Activated CD4-positive, alpha-beta memory T cell treated with anti-CD3 and anti-CD28 coated beads, Interleukin-2, amount 10 ng/mL, durations not matched to agents 7 days and 5 days (primary cell): ENCODE measurements around the gene TRIP10. TPM values are rescaled to one million over a fixed set of nuclear protein-coding genes. Genes with fewer than 3 reads are reported as not detected.

Experiments used
- CTCF ChIA-PET: fragments of 350-600 bp; sonication (Branson Sonifier 250); formaldehyde crosslinking; loops from one replicate; lab custom pipeline; 2021; ENCODE audit warnings: antibody characterized with exemption, inconsistent platforms; lab: Charles Lee
- POLR2A ChIA-PET: fragments of 350-600 bp; sonication (Branson Sonifier 250); formaldehyde crosslinking; loops from one replicate; lab custom pipeline; 2021; ENCODE audit warnings: antibody characterized with exemption; lab: Charles Lee
- DNase-seq: peaks from one replicate; pipeline ENCODE4 v3.0.0-alpha.2; 2020
- H3K27ac Mint-ChIP-seq: one replicate; pipeline ENCODE4 v1.8.0; 2021; ENCODE audit warnings: mild to moderate bottlenecking, mixed read lengths
- H3K27me3 Mint-ChIP-seq: one replicate; pipeline ENCODE4 v1.8.0; 2021; ENCODE audit warnings: mixed read lengths
- H3K36me3 Mint-ChIP-seq: one replicate; pipeline ENCODE4 v1.8.0; 2021; ENCODE audit warnings: low read depth, mixed read lengths
- H3K4me1 Mint-ChIP-seq: one replicate; pipeline ENCODE4 v1.8.0; 2021; ENCODE audit warnings: mixed read lengths
- H3K4me3 Mint-ChIP-seq: one replicate; pipeline ENCODE4 v1.8.0; 2021; ENCODE audit warnings: mild to moderate bottlenecking, mixed read lengths
- H3K9me3 Mint-ChIP-seq: one replicate; pipeline ENCODE4 v1.8.0; 2021; ENCODE audit warnings: mixed read lengths
- total RNA-seq, 2 experiments: library from RNA; stranded (reverse); gene quantifications; one replicate each; pipeline ENCODE4 v1.2.3, GENCODE V29; 2021

TRIP10 gene
- total RNA-seq, 2 experiments from 2014 or later = 17.6 to 19.5 TPM

DNA sequence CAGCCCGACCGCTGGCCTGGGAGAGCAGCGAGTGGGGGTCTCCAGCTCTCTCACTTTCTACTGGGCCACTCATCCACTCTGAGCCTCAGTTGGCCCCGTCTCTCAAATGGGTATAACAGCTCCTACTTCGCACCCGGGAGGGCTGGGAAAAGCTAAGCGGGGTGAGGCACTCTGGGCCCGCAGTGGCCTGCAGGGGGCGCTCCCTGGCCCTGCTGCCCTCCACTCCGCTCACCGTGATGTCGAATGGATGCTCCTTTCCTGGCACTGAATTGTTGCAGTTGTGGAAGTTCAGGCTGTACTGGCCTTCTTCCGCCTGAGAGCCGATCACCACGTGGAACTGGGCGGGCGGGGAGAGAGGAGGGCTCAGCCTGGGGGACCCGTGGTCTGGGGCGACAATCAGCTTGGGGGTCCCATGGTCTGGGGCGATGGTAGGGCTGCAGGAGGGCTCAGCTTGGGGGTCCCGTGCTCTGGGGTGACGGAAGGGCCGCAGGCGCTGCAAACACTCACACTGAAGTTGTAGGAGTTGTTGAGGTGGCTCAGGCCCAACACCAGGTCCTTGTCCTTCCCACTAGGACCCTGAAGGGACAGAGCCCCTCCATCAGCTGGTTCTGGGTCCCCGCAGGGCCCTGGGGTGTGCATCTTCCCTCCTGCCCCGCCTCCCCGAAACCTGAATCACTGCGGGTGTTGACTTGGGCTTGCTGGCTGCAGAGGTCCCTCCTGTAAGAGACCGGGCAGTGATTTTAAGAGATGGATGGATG lies 6.0 kb upstream of the TRIP10 start:
- DNase-seq = no peak
- Mint-ChIP-seq H3K4me3 (no peak overlapping the region), H3K4me1 (peaks cover 22% of the 10 kb centered on the region), H3K36me3 (peaks cover 26% of the 10 kb centered on the region), H3K9me3 (no peaks in the 10 kb centered on the region), H3K27ac (no peak overlapping the region), H3K27me3 (no peaks in the 10 kb centered on the region)
- ChIA-PET POLR2A (no interaction called here), CTCF (interaction anchor here (1.4 kb wide), 1 partner anchor 11 kb away, joined by 3 read pairs; no protein-coding TSS in a partner anchor)

DNA sequence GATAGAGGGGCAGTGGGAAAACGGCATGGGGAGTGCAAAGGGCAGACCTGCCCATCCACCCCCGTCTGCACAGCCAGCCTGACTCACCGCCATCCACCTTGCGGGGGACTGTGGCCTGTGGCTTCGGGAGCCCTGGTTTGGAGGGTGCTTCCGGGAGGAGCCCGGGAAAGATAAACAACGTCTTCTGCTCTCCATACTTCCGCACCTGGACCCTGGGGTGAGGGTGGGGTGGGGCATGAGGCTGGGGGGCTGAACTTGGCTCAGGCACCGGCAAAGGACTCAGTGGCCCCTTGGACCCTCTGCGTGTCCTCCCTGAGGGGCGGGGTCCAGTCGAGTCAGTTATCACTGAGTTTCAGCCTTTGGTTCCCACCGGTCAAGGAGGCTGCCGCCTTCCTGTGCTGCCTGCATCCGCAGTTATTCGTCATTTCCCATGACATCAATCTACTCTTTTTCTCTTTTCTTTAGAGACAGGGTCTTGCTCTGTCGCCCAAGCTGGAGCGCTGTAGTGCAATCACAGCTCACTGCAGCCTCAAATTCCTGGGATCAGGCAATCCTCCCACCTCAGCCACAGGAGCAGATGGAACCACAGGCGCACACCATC lies 5.3 kb upstream of the TRIP10 start:
- DNase-seq = no peak
- H3K36me3 Mint-ChIP-seq = peaks cover 26% of the 10 kb centered on the region
- peaks cover 29% of the 10 kb centered on the region for H3K4me1 Mint-ChIP-seq
- ChIA-PET POLR2A (no interaction called here), CTCF (interaction anchor here (1.4 kb wide), 1 partner anchor 12 kb away, joined by 3 read pairs; no protein-coding TSS in a partner anchor)
- H3K4me3 Mint-ChIP-seq = no peak overlapping the region
- no peaks in the 10 kb centered on the region for H3K9me3 Mint-ChIP-seq
- H3K27me3 Mint-ChIP-seq = no peaks in the 10 kb centered on the region
- no peak overlapping the region for H3K27ac Mint-ChIP-seq

DNA sequence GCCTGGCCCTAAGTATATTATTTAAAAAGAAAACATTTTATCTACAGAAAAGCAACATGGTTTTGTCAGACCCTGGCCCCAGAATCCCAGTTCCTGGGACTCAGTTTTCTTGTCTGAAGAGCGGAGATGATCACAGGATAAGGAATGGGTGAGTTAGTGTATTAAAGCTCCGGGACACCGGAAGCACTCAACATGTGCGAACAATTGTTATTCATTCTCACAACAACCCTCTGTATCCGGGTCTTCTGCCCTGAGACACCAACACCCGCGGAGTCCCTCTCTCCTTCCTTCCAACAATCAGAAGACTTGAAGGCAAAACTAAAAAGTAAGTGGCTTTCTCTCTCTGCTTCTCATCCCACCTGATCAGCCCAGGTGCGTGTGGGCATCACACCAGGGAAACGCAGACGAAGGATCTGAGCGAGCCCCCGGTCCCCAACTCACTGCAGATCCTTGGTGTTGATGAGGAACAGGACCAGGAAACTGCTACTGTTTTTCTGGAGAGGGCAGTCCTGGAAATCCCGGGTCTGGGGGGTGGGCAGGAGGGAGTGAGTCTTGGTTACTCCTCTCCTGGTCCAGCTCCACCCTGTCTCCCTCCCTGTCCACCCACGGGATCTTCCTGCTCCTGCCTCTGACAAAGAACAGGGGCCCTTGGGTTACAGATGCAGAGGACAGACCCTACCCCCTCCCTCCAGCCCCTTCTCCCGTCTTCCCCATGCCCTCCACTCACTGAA lies 4.1 kb upstream of the TRIP10 start:
- H3K36me3 Mint-ChIP-seq = peaks cover 20% of the 10 kb centered on the region
- no peaks in the 10 kb centered on the region for H3K27me3 Mint-ChIP-seq
- ChIA-PET POLR2A (interaction anchor here (1.3 to 4.2 kb wide), 7 partner anchors 37 to 276 kb away, joined by 3 to 44 read pairs (median 7); partner anchors contain the start of genes SLC25A23, TNFSF14 and VAV1), CTCF (interaction anchor here (1.0 to 4.0 kb wide), 9 partner anchors 53 to 366 kb away, joined by 3 to 126 read pairs (median 5); partner anchors contain the start of genes DENND1C and KHSRP)
- peaks cover 31% of the 10 kb centered on the region for H3K4me1 Mint-ChIP-seq
- peak overlapping the region; percentile 93 for H3K4me3 Mint-ChIP-seq
- no peak for DNase-seq
- peak overlapping the region; percentile 99 for H3K27ac Mint-ChIP-seq
- no peaks in the 10 kb centered on the region for H3K9me3 Mint-ChIP-seq

DNA sequence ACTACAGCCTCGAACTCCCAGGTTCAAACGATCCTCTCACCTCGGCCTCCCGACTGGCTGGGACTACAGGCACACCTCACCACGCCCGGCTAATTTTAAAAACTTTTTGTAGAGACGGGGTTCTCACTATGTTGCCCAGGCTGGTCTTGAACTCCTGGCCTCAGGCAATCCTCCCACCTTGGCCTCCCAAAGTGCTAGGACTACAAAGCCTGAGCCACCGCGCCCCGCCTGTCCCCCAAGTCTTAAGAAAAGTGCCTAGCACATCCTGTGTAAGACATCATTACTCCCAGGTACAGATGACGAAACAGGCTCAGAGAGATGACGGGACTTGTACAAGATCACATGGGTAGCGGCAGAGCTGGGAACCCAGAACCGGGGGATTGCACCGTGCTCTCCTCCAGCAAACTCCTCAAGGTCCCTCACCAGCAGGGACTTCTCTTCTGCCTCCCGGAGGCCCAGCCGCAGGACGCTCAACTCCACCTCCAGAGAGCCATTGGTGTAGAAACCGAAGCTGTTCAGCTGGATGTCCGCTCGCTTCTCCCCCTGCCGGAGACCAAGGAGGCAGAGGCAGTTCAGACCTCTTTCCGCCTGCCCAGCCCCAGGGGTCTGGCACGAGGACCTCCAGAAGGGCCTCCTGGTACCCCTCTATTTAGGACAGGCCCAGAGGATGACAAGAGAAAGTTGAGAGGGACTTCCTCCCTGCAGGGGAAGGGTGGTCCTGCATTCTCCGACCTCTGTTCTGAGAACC lies 3.1 kb upstream of the TRIP10 start:
- Mint-ChIP-seq H3K27ac (peak overlapping the region; percentile 99), H3K9me3 (no peaks in the 10 kb centered on the region), H3K4me1 (peaks cover 36% of the 10 kb centered on the region), H3K4me3 (peak overlapping the region; percentile 93), H3K36me3 (peaks cover 20% of the 10 kb centered on the region), H3K27me3 (no peaks in the 10 kb centered on the region)
- CTCF ChIA-PET = interaction anchor here (0.5 to 4.4 kb wide), 27 partner anchors 25 to 367 kb away, joined by 3 to 126 read pairs (median 4); partner anchors contain the start of genes ALKBH7, DENND1C, KHSRP and SH2D3A
- DNase-seq = peak; percentile 76
- POLR2A ChIA-PET = interaction anchor here (0.7 to 4.2 kb wide), 22 partner anchors 30 to 343 kb away, joined by 3 to 44 read pairs (median 4); partner anchors contain the start of genes DENND1C, GTF2F1, SH2D3A and SLC25A23

DNA sequence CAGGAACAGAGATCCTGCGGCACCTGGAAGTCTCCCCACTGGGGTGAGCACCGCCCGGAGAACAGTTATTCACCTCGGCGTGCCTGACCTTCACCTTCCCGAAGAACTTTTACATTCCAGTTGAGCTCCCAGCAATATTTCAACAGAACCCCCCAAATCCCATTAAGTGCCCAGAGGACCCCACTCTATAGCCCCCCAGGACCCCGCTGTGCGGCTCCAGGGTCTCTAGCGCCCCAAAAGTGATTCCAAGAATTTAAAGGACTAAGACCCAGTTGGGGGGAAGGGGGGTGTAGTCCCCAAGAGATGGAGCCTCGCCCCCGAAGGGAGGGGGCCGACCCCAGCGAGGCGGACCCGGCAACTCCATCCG lies 2.6 kb upstream of the TRIP10 start:
- no peak for DNase-seq
- ChIA-PET POLR2A (interaction anchor here (1.0 to 4.2 kb wide), 24 partner anchors 8 to 759 kb away, joined by 3 to 44 read pairs (median 5); partner anchors contain the start of genes DENND1C, GTF2F1, RANBP3 and SH2D3A), CTCF (interaction anchor here (0.5 to 4.4 kb wide), 34 partner anchors 24 to 364 kb away, joined by 3 to 126 read pairs (median 4); partner anchors contain the start of genes ALKBH7, DENND1C, KHSRP and SH2D3A)
- Mint-ChIP-seq H3K27me3 (no peaks in the 10 kb centered on the region), H3K4me1 (peaks cover 38% of the 10 kb centered on the region), H3K9me3 (no peaks in the 10 kb centered on the region), H3K36me3 (peaks cover 20% of the 10 kb centered on the region), H3K27ac (peak overlapping the region; percentile 99), H3K4me3 (peak overlapping the region; percentile 93)

DNA sequence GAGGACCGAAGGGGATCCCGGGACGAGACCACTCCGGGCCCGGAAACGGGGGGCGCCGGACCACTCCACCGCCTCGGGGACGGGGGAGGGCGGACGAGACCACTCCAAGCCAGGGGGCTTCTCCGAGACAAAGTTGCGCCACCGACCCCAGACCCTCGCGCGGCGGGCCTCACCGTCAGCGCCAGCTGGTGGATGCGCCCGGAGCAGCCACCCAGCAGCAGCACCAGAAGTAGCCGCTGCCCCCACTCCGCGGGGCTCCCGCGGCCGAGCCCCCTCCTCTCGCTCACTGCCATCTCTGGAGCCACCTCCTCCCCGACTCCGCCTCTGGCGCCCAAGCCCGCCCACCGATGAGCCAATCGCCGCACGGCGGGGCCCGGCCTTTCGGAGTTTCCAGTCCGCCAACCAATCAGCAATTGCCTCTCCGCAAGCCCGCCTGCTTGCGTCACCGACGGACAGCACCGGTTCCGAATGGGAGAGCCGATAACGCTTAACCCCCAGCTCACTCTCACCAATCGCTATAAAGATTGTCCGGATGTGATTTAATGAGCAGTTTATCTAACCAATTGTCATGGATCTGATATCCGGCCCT lies 2.1 kb upstream of the TRIP10 start, which contains the start of gene GPR108:
Gene GPR108, minus strand, starts transcription at position 297 of the 589 bp plus-strand sequence. Its CDS starts 4 bp downstream, at position 293.
- Mint-ChIP-seq H3K27me3 (no peaks in the 10 kb centered on the region), H3K4me3 (peak within 1 kb of the TSS; percentile 93), H3K36me3 (peaks cover 18% of the 10 kb centered on the region), H3K27ac (peak within 1 kb of the TSS; percentile 99), H3K4me1 (peaks cover 38% of the 10 kb centered on the region), H3K9me3 (no peaks in the 10 kb centered on the region)
- peak; percentile 100 for DNase-seq
- ChIA-PET CTCF (interaction anchor here (0.6 to 4.4 kb wide), 26 partner anchors 16 to 365 kb away, joined by 3 to 126 read pairs (median 5); partner anchors contain the start of genes ALKBH7, SH2D3A, TNFSF14 and VAV1), POLR2A (interaction anchor here (1.0 to 4.2 kb wide), 19 partner anchors 9 to 759 kb away, joined by 3 to 44 read pairs (median 5); partner anchors contain the start of genes RANBP3, SH2D3A, VAV1 and ZNF557)

DNA sequence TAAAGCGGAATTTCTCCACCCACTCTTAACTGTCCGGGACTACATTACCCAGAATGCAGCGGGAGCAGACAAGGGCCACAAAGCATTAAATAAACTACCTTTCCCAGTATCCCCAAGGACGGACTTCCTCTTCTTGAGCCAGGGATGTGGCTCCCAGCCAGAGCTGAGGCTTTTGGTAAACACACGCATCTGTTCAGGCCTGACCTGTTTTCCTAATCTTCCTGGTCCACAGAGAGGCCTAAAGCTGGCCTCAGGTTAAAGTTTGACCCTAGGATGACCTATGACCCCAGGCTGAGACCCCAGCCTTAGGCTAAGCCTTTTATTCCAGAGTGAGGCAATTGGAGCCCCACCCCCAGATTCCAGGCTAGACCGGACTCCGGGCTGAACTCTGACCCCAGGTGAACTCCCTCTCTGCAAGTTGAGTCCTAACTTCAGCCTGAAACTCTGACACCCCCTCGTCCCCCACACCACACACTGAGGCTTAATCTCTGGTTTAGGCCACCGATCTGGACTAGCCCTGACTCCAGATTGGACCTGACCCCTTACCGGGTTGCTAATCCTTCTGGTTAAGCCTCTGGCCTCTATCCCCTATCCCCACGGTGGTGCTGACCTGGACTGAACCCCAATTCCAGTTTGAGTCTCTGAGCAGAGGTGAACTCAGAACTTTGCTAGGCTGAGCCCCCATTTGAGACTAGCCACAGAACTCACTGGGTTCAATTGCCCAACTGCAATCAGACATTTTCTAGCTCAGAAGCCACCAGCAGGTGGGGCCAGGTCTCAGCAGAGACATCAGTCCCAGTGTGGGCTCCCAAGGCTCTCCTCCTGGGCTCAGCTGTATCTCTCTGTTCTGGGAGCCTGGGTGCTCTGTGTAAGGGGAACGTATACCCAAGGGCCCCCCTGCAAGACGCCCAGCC lies 1.4 kb upstream of the TRIP10 start:
- Mint-ChIP-seq H3K9me3 (no peaks in the 10 kb centered on the region), H3K27ac (peak overlapping the region; percentile 99), H3K4me1 (peaks cover 38% of the 10 kb centered on the region), H3K4me3 (peak overlapping the region; percentile 93), H3K27me3 (no peaks in the 10 kb centered on the region), H3K36me3 (peaks cover 12% of the 10 kb centered on the region)
- ChIA-PET CTCF (interaction anchor here (0.6 to 4.4 kb wide), 34 partner anchors 9 to 366 kb away, joined by 3 to 126 read pairs (median 4); partner anchors contain the start of genes ALKBH7, SH2D3A, TNFSF14 and VAV1), POLR2A (interaction anchor here (1.0 to 4.2 kb wide), 17 partner anchors 9 to 760 kb away, joined by 3 to 44 read pairs (median 5); partner anchors contain the start of genes RANBP3, SH2D3A, VAV1 and ZNF557)
- peak; percentile 88 for DNase-seq

DNA sequence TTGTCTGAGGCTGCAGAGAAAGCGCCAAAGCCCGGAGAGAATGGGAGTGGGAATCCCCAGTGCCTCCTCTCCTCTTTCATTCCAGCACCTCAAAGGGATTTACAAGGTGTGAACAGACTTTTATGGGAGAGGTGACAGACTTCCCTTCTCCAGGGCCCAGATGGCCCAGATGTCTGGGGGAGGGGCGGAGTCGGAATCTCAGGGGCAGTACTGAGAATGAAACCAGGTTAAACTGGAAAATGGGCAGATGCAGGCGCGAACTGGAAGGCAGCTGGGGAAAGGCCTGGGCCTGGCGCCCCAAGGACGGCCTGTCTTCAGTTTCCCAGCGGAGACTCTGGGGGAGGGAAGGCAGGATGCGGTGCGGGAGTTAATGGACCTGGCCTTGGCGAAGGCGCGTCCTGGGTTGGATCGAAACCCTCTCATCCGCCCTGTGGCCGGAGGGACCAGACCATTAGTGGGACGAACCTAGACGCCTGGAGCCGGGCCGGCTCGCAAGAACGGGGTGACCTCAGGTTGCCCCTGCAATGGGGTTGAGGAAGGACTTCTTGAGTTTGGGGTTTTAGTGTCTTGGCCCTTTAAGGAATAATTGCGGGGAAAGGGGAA lies 592 bp upstream of the TRIP10 start:
- Mint-ChIP-seq H3K9me3 (no peaks in the 10 kb centered on the region), H3K27me3 (no peaks in the 10 kb centered on the region), H3K4me3 (peak overlapping the region; percentile 93), H3K36me3 (peaks cover 10% of the 10 kb centered on the region), H3K4me1 (peaks cover 38% of the 10 kb centered on the region), H3K27ac (peak overlapping the region; percentile 99)
- ChIA-PET POLR2A (interaction anchor here (1.0 to 4.2 kb wide), 8 partner anchors 10 to 124 kb away, joined by 3 to 44 read pairs (median 8); partner anchors contain the start of genes SH2D3A and VAV1), CTCF (interaction anchor here (0.7 to 4.4 kb wide), 19 partner anchors 8 to 221 kb away, joined by 3 to 126 read pairs (median 7); partner anchors contain the start of genes SH2D3A, TNFSF14 and VAV1)
- peak; percentile 47 for DNase-seq

DNA sequence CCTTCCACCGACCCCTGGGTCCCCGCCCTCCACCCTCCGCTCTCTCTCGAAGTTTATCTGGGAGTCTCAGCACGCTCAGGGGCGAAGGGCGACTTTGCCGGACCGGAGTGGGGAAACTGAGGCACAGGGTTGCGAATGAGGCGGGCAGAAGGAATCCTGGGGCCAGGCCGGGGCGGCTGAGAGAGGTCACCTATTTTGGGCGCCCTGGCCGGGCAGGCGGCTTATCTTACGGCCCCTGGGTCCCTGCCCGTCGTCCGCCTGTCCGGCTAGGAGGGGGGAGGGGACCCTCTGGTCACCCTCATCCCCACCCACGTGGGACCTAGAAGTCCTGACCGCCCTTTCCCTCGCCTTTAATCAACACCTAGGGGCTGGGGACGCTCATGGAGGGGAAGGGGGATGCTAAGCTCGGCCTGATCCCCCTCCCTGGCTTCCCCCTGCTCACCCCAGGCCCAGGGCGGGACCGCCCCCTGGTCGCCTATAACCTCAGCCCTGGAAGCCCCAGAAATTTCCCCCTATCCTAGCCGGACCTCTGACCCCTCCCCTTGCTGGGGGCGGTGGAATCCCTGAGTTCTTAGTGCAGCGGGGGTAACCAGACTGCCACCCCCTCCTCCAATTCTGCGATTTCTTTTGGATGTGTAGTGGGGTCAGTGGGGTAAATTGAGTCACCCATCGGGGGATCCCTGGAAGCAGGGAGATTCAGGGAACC lies 556 bp downstream of the TRIP10 start:
- no peak for DNase-seq
- ChIA-PET CTCF (interaction anchor here (4.4 kb wide), 1 partner anchor 32 kb away, joined by 25 read pairs; the partner anchor contains the start of gene VAV1), POLR2A (no interaction called here)
- Mint-ChIP-seq H3K27me3 (no peaks in the 10 kb centered on the region), H3K4me3 (peak overlapping the region; percentile 82), H3K36me3 (peaks cover 16% of the 10 kb centered on the region), H3K9me3 (no peaks in the 10 kb centered on the region), H3K27ac (peak overlapping the region; percentile 49), H3K4me1 (peaks cover 37% of the 10 kb centered on the region)
